Fibroblast of skin of abdomen (primary cell): Measurements from ENCODE around the gene TEC.
"Not testable (repeated sequence)": the region's sequence is repeated elsewhere in the genome, so short reads cannot be mapped to it uniquely, and the experiment has no call there.

ENCODE experiments used
- DNase-seq: peaks from one replicate; pipeline ENCODE4 v3.0.0-alpha.2; 2013

The TEC gene

DNA sequence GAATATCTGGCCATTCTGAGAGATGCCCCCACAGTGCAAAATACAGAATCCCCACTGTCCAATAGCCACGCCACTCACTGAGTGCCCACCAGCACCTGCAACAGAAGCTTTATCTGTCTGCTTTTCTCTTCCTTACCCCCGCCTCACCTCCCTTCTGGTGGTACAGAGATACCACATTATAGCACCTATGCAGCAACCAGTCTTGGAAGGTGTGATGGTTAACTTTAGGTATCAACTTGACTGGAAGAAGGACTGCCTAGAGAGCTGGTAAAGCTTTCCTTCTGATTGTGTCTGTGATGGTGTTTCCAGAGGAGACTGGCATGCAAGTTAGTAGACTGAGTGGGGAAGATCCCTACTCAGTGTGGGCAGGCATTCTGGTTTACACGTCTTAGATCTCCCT lies 73.8 kb downstream of the TEC start:
- no peak for DNase-seq

DNA sequence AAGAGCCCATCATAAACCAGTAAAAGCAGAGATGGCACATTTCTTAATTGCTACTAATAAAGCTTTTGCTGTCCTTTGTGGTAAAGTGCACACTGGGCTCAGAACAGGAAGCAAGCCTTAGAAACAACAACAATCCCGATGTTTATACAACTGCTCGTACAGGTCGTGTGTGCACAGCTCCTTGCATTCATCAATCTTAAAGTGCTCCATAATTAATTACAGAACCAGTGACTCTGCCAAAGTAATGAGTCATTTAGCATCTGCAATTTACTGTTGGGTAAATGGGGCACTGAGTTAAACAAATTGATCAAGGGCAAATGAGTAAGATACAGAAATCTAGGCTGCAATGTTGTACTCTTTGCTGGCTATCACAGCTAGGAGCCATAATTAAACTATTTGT lies 74.3 kb downstream of the TEC start:
- DNase-seq = peak; percentile 54

DNA sequence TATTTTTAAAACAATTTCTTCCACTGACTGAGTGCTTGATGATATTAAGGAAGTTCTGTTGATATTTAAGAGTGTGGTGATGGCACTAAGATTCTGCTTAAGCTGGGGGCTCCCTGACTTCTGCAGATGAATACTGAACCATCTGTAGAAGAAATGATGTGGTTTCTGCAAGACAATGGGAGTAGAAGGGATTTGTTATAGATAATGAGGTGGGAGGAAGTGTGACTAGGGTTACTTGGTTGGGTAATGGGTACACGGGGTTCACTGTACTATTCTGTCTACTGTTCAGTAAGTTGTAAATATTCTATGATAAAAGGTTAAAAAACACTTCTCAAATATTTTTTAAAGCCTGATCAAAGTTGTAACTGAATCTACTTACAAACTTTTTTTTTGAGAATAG lies 74.7 kb downstream of the TEC start:
- DNase-seq = no peak

DNA sequence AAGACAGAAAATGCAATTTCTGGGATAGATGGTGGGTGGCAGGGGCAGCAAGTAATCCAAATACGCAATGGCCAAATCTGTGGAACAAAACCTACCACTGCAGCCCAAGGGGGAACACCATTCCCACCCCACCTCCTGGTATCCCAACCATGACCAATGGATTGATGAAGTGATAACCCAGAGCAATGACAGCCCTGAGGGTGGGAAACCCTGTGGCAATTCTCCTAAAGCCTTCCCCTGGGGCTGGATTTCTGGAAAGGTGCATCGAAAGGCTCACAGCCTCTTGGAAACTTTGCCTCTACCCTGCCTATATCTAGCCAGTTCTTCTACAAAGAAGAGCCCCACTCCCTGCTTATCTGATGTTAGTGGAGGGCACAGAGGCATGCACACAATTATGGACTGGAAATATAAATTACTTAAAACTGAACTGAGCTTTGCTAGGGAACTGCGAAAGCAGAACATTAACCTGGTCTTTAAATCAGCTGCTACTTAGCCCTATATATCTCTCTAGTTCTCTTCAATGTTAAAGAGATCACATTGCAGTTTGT lies 75.6 kb downstream of the TEC start:
- DNase-seq = no peak

DNA sequence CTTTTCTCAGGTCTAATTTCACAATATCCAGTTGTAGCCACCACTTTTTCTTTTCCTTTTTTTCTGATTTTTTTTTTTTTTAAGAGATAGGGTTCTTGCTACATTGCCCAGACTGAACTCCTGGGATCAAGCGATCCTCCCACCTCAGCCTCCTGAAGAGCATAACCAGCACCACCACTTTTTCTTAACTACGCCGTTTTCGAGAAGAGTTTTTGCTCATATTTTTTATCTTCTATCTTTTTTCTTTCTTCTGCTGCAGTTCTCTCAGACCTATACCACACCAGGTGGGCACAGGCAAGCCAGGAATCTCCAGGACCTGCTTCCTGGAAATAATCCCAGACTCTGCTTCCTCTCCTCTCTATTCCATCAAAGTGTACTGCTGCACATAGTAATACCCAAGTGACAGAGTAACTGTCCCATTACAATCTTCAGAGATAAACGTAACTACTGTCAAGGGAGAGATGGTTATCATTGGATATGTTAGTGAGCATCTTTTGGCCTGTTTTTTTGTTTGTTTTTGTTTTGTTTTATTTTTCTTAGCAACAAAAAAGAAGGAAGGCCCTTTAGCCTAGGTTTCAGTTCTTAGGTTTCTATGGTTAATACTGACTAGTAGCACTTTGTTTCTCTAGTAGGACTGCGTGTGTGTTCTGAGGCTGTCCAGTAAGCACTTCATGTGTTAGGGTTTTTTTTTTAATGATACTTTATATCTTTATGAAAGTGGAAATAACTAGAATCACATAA lies 76.4 kb downstream of the TEC start:
- DNase-seq = no peak

DNA sequence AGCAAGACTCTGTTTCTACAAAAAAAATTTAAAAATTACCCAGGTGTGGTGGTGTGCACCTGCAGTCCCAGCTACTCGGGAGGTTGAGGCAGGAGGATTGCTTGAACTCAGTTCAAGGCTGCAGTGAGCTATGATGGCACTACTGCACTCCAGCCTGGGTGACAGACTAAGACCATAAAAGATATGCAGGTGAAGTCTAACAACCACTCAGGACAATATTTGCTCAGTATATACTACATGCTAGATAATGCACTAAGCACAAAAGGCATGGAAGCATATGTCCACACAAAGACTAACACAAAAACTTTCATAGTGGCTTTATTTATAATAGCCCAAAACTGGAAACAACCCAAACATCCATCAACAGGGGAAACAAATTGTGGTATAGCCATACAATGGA lies 77.9 kb downstream of the TEC start:
- no peak for DNase-seq

DNA sequence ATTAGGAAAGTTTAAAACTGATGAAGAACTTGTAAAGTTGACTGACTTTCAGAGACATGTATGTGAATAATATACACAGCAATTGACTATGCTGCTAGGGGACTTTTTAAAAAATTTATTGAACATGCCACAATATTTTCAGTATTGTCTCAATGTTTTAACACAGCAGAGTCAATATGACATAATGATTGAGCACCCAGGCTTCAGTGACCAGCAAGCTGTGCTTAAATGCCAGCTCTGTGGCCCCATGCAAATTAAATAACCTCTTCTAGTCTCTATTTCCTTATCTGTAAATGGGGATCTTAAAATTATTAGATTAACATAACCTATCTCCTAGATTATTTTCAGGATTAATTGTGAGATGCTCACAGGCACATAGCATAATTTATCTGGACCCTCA lies 78.8 kb downstream of the TEC start:
- DNase-seq = no peak

DNA sequence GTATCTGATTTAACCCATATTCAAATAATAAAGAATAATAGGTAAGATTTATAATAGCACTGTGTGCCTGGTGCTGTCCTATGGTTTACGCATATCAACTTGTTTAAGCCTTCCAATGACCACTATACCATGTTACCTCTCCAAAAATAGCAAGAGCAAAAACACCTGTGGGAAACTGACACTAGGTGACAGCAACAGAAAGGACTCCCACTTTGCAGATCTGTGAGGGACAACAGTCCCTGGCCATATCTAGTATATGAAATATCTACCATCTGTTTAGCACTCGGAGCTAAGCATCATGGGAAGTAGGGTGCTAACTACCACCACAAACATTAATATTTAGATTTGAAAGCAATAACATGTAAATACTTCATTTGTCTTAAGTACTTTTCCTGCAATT lies 79.9 kb downstream of the TEC start:
- DNase-seq = no peak

DNA sequence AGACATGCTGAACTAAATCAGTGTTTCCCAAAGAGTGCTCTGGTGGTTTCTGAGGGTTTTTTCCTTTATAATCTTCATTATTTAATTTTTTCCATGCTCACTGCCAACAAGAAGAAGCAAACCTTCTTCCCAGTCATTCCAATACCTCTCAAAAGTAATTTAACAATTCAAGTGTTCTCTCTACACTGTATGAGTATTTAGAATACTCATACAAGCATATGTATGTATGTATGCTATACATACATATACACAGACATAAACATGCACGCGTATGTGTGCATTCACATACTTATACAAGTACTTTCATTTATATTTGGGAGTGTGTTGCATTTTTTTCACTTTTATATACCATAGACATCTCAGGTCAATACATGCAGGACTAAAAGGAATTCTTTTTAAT lies 81.2 kb downstream of the TEC start:
- DNase-seq = no peak

DNA sequence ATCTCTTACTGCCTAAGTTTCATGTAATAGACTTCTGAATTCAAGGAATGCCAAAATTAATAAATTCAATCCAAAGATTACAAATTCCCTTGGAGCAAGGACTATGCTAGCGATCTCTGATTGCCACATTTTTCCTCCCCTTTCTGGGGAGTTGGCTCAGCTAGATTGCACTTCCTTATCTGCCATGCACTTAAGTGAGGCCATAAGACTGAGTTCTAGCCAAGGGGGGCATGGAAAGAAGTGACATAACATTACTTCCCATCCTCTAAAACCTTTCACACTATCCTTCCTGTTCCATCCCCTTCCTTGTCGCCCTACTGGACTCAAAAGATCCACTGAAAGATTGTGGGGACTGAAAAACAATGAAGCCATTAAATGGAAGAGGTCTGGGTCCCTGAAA lies 81.8 kb downstream of the TEC start:
- DNase-seq = no peak

DNA sequence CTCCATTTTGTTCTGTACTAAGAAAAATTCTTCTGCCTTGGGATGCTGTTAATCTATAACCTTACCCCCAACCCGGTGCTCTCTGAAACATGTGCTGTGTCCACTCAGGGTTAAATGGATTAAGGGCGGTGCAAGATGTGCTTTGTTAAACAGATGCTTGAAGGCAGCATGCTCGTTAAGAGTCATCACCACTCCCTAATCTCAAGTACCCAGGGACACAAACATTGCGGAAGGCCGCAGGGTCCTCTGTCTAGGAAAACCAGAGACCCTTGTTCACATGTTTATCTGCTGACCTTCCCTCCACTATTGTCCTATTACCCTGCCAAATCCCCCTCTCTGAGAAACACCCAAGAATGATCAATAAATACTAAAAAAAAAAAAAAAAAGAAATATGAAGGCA lies 82.6 kb downstream of the TEC start:
- not testable (repeated sequence) for DNase-seq

DNA sequence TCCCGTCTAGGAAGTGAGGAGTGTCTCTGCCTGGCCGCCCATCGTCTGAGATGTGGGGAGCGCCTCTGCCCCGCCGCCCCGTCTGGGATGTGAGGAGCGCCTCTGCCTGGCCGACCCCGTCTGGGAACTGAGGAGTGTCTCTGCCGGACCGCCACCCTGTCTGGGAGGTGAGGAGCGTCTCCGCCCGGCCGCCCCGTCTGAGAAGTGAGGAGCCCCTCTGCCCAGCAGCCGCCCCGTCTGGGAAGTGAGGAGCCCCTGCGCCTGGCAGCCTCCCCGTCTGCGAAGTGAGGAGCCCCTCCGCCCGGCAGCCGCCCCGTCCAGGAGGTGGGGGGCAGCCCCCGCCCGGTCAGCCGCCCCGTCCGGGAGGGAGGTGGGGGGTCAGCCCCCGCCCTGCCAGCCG lies 83.2 kb downstream of the TEC start:
- not testable (repeated sequence) for DNase-seq

DNA sequence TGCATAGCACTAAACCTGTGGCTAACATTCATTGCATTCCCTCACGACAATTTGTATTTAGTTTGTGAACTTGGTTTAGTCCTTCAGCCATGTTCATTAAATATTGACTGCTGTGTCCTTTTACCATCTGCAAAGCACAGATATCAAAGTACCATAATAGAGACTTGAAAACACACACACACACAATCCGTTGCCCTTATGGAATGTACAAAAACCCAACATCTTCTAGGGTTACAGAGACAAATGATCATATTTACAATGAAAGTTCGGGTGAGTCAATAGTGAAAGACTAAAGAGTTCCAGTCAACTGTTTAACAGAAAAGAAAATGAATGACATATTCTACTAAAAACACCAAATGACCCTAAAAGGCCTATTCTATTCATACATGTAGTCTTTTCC lies 84.8 kb downstream of the TEC start:
- DNase-seq = peak; percentile 23

DNA sequence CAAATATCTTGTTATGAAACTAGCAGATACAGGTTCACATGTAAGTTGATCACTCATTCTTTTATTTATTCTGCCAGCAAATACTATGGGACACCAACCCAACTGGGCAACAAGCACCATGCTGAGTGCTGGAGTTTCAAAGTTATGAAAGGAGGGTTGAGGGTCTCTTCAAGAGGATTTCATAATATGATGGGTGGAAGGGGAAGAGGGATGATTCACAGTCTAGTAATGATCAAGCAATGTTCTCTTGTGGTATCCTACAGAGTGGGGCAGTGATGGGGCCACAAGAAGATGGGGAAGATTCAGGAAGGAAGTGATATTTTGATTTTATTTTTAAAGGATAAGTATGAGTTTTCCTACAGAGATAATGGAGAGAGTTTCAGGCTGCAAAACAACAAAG lies 89.4 kb downstream of the TEC start:
- DNase-seq = peak; percentile 38

DNA sequence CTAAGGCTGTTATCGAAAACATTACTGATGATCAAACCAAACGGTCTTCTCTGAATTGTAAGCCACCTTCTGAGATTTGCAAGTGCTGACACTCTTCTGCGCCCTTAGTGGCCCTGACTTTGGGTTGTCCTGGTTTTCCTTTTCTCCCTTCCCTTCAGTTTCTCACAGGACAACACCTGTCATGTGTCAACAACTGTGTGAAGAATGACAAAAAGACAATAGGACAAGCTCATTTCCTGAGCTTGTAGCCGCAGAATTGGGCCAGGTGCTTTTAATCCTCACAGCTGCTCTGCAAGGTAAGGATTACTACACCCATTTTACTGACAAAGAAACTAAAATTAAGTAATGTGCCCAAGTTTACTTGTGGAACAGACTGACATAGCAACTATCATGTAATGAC lies 90.7 kb downstream of the TEC start:
- no peak for DNase-seq

DNA sequence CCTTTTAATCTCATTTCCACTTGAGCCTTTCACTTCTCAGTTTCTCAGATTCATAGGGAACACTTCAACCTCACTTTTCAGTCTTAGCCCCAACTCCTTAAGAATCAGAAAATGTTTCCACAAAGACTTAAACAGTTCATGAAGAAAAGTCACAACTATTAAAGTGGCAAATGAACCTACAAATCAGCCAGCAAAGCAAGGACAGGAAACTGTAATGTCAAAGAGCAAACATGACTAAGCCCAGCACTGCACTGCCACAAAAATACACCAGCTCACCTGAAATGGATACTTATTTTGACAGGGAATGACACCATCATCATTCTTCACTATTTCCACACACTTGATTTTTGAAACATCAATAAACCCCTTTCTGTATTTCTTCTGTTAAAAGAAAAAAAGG lies 93.8 kb downstream of the TEC start:
- no peak for DNase-seq

DNA sequence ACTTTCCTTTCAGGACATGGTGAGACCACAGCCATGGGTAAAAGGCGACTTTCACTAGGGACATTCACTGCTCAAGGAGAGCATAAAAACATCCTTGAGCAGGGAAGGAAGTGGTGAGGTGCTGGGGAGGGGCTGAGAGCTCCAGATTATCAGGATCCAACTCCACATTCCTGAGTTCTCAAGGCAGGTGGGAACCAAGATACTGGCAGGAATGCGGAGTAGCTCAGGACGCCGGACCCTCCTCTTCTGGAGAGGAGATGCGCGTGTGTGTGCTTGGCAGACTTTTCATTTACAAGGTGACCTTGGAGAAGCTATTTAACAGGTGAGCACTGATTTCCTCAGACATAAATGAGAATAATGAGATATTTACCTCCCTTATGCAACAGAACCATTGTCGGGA lies 94.3 kb downstream of the TEC start:
- no peak for DNase-seq

DNA sequence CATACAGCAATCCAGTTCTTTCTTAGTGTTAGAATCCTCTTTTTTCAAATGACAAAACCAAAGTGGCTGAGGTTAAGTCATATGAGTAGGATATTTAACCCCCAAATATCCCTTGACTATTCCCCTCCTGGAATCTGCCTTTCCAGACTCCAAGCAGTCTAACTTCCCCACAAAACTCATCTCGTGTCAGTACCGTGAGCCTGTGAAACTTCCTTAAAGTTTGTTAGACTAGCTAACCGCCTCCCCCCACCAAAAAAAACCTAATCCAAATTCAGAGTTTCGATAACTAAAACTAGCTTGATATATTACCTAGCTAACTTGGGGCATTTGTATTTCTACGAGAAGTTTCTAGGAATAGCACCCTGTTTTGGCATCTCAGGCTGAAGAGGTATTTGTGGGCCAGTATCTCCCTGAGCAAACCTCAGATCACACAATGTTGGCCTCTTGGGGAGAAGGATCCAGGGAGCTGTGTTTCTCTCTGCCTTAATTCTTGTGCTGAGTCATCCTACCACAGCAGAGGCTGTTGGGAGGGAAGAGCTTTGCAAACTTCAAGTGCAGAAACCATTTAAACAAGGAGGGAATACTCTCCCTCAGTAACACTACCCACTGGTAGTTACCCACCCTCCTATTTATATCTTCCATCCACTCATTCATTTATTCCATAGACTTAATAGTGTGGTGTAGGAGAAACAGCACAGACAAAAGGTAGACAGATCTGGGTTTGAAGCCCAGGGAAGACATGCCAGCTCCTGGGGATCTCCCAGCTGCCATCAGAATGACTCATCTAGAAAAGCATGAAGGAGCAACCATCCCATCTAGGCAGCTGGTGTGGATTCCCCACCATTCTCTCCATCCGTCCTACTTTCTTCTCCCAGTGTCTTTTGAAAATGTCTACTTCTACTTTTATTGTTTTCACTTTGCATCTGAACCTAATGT lies 96.3 kb downstream of the TEC start:
- DNase-seq = peak; percentile 88

DNA sequence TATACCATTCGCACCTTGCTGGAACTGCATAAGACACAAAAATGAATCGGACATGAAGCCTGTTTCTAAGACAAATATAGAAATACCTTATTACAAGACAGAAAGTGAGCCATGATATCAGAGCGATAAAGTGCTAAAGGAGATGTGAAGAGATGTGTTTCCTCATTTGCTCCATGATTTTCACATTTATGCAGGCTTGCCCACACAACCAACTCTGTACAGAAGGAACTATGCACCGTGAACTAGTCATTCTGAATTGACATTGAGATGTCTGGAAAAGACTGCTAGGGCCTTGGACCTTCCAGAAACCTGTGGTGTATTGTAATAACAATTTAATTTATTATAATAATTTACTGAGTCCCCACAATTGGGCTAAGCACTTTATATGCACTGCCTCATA lies 97.0 kb downstream of the TEC start:
- DNase-seq = no peak

DNA sequence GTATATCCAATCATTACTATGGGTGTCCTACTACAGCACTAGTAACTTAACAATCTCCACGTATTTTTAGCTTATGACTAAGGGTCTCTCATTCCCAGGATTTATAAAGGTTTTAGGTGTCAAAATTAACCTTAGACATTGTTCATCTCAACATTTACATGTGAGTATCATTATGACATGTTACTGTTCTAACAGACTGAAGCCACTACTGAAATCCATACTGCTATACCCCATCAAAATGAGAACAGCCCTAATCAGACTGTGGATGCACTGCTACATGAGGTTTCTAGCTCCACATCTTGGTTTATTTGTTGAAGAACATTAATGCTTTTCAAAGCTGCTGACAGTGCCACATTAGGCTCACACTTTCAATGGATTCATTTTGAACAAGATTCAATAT lies 100.0 kb downstream of the TEC start:
- DNase-seq = no peak

DNA sequence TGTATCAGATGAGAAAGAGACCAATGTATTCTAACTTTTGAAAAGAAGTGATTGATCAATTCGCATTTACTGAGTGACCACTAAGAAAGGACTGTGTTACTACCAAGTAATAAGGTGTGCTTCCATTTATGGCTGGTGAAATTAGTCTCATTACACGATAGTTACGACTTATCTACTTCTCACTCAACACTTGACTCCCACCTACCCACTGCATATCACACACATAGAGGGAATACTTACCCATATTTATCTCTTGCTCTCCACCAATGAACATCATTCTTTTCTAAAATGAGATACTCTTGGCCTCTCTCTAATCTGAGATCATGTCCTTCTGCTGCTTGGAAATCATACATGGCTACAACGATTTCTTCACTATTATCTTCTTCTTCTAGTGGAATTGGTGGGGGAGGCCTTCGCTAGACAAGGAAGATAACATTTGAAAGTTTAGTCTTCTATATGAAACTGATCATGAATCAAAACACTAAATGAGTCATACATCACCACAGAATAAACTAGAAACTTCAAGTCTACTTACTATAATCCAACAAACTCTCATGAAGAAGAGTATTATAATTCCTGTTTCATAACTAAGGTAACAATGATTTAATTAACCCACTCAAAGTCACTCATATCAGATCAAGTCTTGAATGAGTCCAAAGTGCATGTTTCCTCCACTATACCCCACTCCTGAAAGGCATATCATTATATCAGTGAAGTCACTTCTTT lies 101.9 kb downstream of the TEC start:
- DNase-seq = no peak

DNA sequence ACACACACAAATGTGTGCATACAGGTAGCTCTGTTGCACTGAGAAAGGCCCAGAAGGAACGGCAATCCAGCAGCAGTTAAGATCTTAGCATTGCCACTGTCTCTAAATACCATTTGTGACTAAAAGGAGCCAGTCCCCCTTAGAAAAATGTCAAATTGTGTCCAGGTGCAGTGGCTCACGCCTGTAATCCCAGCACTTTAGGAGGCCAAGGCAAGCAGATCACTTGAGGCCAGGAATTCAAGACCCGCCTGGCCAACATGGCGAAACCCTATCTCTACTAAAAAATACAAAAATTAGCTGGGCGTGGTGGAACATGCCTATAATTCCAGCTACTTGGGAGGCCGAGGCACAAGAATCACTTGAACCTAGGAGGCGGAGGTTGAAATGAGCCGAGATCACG lies 105.1 kb downstream of the TEC start:
- not testable (repeated sequence) for DNase-seq

DNA sequence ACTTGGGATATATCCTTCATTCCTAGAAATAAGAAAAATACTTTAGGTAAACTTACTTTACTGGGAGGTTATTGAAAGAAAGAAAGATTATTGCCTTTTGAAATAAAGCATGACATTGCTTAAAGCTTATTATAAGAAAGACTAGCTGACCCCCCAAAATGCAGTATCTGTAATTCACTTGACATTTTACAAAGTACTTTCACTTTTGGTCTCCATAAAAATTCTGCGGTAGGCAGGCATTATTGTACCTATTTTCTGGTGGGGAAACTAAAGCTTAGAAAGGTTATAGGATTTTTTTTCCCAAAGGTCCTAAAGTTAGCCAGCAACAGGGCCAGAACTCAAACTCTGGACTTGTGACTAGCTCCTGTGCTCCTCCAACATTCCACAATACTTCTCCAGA lies 105.9 kb downstream of the TEC start:
- no peak for DNase-seq
